HG02678 (cell line): Measurements from ENCODE around the gene KCNQ2.

Source experiments
- ATAC-seq: cut with Tn5 transposase; IDR thresholded peaks from one replicate; pipeline ENCODE4 v1.9.1; 2021; ENCODE audit warnings: mild to moderate bottlenecking, moderate library complexity; ENCODE audit not compliant: unreplicated experiment

Gene KCNQ2

GRCh38 chr20:63420359-63421093, 51.9 kb downstream of the KCNQ2 start:
- ATAC-seq, result no peak

DNA sequence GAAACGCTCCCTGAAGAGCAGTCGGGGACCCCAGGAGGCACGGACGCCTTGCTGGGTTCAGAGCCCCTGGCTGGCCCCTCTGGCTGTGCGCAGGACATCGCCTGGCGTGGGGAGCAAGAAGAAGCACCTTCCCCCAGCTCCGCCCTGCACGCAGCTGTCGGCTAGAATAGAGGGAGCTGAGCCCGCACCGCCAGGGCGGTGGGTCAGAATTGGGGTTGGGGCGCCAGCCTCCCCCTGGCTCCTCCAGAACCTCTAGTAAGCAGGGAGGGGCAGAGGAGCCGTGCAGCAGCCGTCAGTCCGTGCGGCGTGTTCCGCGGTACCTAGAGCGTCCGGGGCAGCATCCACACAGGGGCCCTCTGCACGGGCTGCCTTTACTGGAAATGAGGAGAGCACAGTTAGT, 53.2 kb downstream of the KCNQ2 start:
- no peak for ATAC-seq

DNA sequence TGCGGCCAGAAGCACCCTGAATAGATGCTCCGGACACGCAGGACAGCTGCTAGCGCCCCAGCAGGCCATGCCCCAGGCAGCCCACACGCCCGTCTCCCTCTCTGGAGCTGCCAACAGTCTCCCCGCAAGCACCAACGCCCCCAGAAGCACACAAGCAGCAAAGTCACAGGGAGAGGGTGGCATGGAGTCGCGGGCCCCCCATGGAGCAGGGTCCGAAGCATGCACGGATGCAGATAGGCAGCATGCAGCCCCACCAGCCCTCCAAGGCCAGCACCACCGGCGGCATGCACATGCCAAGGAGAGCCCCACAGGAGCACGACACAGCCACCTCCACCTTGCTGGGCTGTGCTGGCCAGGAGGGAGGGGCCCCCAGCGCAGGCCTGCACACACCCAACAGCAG, 53.8 kb downstream of the KCNQ2 start:
- ATAC-seq, result no peak

DNA sequence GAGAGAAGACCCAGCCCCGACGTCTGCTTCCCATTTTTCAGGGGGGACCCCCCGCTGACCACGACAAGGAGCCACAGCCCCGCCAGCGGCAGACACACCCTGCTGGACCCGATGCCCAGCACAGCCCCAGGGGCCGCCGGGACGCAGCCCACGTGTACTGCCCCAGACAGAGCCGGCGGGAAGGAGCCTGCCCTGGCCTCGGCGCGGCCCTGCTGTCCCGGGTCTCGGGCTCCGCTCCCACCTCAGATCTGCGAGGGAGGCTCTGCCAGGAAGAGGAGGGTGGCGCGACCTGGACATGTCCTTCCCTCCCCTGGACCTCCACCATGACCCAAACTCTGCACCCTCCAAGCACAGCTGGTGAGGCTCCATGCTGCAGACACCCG, 54.7 kb downstream of the KCNQ2 start:
- no peak for ATAC-seq

- ATAC-seq, result no peak
Observed at GRCh38 chr20:63417097-63417737, 55.2 kb downstream of the KCNQ2 start.

DNA sequence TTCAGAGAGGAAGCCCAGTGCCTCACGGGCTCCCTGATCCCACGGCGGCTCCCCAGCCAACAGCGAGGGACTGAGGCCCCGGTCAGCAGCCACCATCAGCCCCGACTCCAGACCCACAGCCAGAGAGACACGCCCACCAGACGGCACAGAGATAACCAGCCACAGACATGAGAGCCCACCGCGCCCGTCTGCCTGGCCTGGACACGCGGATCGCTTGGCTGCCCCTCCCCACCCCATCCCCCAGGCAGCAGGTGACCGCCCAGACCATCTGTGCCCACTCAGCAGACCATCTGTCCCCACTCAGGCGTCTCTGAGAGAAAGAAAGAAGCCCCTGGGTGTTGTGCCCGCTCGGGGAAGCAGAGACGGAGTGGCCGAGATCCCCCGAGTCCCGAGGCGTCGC, 55.8 kb downstream of the KCNQ2 start:
- no peak for ATAC-seq

DNA sequence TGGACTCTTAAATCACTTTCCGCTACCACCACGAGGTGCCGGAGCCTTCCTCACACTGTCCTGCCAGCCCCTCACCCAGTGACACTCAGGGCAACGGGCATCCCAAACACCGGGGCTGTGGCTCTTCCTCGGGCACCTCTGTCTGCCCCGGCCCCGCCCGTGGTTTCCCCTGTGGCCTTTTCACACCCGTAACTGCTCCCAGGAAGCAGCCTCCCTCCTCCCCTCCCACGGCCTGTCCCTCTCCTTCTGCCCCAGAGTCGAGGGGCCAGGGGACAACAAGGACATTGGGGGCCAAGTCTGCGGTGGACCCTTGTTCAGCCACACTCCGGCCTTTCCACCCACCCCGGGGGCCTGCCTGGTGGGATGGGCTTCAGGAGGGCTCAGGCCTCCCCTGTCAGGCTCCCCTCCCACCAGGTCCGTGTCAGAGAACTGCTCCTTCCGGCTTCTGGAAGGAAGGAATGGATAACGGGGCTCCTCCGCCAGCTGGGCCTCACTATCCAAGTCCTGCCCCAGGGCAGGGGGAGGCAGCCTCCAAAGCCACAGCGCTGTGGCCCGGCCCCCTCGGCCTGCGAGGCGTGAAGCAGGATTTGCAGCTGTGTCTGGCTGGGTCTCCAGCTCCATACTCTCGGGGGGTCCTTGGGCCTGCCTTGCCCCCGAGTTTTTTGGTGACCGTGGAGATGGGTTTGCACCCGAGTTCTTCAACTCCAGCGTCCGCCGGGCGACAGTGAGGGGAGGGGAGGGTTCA, 56.6 kb downstream of the KCNQ2 start:
- ATAC-seq, result no peak

DNA sequence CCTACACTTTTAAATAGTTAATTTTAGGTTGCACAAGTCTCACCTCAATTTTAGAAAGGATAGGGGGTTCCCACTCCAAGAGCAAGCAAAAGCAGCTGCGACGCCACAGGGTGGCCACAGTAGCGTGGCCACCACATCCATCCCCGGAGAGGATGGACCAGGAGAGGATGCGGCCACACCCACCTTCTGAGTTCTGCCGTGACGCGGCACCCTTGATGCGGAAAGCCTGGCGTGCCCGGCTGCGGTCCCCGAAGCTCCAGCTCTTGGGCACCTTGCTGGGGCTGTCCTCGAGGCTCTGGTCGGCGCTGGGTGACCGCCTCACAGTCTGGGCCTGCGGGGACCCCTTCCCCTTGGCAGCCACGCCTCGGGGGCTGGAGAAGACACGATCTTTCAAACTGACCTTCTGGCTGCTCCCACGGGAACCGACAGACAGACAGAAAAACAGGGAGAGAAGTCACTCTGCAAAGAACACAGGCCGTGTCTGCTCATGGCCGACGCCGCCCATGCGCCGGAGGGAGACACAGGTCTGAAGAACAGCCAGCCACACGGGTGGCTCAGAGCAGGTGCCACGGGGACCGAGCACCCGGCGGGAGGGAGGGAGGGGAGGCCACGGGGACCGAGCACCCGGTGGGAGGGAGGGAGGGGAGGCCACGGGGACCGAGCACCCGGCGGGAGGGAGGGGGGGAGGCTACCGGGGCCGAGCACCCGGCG, 57.6 kb downstream of the KCNQ2 start:
- no peak for ATAC-seq

DNA sequence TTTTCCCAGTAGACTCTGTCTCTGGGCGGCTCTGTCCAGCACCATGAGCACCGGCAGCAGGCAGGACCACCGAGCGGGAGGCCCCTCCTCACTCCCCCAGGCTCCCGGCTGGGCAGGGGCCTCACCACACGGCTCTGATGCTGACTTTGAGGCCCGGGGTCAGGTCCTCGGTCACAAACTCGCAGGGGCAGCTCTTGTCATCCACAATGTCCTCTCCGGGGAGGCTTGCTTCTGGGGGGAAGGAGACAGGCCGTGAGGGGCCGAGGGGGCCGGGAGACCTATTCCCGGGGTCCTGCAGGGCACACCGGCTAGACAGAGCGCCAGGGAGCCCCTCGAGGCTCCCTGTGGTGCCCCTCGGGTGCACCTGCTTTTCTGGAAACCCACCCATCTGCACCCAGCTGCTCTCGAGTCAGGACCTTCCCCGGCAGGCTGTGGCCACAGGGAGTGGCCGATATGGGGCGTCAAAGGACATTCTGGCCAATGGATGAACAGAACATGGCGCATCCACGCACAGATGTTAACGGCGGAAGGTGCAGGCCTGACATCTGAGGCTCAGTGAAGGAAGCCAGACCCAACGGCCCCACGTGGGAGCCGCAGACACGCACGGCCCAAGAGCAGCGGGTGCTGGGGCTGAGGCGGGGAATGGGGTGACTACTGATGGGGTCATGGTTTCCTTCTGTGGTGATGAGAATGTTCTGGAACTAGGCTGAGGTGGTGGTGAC, 58.3 kb downstream of the KCNQ2 start:
- ATAC-seq, result no peak

DNA sequence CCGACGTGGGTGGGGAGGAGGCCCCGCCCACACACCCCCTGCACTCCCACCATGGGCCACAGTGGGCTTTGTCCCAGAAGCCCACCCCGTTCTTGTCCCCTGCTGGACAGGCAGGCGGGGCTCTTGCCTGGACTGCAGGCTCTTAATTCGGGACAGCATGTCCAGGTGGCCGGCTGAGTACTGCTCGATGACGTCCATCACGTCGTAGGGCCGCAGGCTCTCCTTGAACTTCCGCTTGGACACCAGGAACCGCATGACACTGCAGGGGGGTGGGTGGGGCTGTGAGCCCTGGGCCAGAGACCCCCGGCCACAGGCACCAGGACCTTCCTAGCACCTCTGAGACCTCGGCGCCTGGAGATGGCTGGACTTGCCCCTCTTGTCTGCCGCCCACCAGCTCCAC, 59.1 kb downstream of the KCNQ2 start:
- ATAC-seq, result no peak

GRCh38 chr20:63412889-63413288, 59.6 kb downstream of the KCNQ2 start:
- ATAC-seq, result no peak

- no peak for ATAC-seq
Observed at GRCh38 chr20:63411898-63412631, 60.4 kb downstream of the KCNQ2 start.

- ATAC-seq, result no peak
Observed at GRCh38 chr20:63411151-63411897, 61.1 kb downstream of the KCNQ2 start.

- no peak for ATAC-seq
Observed at GRCh38 chr20:63409834-63410435, 62.5 kb downstream of the KCNQ2 start.

DNA sequence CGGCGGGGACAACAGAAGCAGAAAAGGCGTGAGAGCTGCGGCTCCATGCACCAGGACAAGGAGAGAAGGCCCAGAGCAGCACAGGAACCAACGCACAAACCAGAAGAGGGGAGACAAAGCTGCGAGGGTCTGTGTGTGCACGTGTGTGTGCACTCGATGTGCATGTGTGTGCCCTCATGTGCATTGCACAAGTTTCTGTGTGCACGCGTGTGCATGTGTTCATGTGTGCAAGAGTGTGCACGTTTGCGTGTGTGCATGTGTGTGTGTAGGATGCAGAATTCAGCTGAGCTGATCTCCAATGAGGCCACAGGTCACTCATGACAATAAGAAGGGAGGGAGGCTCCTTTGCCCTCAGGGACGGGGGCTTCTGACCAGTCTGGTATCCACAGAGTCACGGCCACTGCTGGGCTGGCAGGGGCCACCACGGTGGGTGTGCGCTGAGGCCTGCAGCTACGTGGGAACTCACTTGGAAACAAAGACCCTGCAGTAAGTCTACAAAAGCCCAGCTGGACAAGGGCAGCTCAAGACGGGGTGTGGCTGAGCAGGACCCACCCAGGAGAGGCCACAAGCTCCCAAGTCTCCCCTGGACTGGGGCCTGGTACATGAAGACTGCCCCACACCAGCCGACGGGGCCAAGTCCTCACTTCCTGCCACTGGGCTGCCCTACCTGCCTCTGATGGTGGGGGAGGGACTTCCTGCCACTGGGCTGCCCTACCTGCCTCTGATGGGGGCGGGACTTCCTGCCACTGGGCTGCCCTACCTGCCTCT, 63.2 kb downstream of the KCNQ2 start:
- ATAC-seq, result no peak

DNA sequence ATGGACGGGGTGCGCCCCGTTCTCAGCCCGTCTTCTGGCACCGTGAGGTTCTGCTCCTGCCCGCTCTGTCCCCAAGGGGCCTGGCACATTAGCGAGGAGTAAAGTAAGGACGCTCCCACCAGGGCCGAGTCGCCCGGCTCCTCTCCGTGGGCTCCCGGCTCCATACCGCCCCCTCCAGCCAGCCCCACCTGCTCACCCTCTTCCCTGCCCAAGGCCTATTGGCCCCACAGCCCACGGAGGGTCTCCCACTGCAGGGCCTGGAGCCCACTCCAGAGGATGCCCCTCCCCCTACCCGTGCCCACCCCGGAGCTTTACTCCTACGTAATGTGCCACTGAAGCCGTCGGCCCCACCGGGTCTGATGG, 63.8 kb downstream of the KCNQ2 start:
- ATAC-seq, result no peak

DNA sequence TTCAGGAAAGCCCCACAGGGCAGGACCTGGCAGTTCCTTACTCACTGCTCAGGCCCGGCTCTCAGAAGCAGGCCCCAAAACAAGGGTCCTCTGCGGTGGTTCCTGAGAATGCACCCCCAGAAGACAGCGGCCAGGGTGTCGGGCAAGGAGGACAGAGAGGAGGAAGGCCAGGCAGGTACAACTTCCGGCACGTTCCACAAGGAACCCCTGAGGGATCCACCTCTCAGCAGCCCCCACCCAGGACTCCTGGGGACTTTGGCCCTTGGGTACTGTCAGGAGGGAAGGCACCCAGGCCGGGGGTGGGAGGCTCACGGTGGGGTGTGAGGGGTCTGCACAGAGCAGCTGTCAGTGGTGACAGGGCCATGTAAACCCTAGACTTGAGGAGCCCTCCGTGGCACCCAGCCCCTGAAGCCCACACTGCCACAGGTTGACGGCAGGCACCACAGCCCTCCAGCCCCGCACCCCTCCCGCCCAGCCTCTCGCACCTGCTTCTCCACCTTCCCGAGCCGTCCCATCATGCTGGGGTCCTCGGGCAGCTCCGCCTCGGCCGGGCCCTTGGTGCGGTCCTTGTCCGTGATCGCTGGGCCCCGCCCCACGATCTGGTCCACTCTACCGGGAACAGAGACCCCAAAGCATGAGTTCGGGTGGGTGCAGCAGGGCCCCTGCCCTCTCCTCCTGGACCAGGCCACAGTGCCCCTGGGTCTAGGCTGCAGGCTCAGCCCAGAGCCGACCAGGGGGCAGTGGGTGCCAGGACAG, 64.3 kb downstream of the KCNQ2 start:
- ATAC-seq, result no peak
